K562 (cell line): ENCODE results near the gene RASD2. TPM values are rescaled to one million over a fixed set of nuclear protein-coding genes. Genes with fewer than 3 reads are reported as not detected.

ENCODE experiments used
- ATAC-seq: fragments of 200-7000 bp; cut with Tn5 transposase; 3 replicates; pipeline ENCODE4 v1.9.1; 2020; ENCODE audit warnings: moderate library complexity
- BruUV-seq: library from RNA; stranded (reverse); fragments of 400-500 nt; replicated peaks from 2 replicates; lab custom pipeline; 2021; lab: Mats Ljungman, UMichigan
- CTCF ChIA-PET: fragments of 300-600 bp; formaldehyde crosslinking; extraction: SDS; loops from one replicate; lab custom pipeline; 2021; ENCODE audit warnings: low intra/inter-chr PET ratio; lab: Yijun Ruan, JAX
- POLR2A ChIA-PET: fragments of 300-600, 350-650 bp; sonication (Branson Sonifier 250); formaldehyde crosslinking; extraction: SDS; loops from one replicate; lab custom pipeline; 2021; ENCODE audit warnings: antibody characterized with exemption, inconsistent platforms; lab: Yijun Ruan, JAX
- DNase-seq, 4 experiments: peaks; one replicate each; pipeline versions ENCODE4 v3.0.0 to v3.0.0-alpha.2; 2011 to 2018; ENCODE audit warnings: low spot score in 3 of 4, mixed read lengths in 3 of 4; ENCODE audit errors: extremely low read depth in 1 of 4
- FAIRE-seq: peaks from 2 replicates; lab custom pipeline; 2011; peaks lifted over from hg19 to GRCh38; lab: Jason Lieb, UNC
- H2AFZ ChIP-seq: 2 replicates; pipeline ENCODE4 v1.6.0; 2011; ENCODE audit warnings: low read depth, low read length, control low read depth, inconsistent platforms
- H3K27ac ChIP-seq: fragments of 200-600 bp; 3 replicates; pipeline ENCODE4 v1.8.0; 2011; ENCODE audit warnings: low read depth, mild to moderate bottlenecking, control low read depth, inconsistent platforms, low read length, moderate library complexity, mixed read lengths; ENCODE audit errors: extremely low read depth
- H3K27me3 ChIP-seq, 2 experiments: fragments of 300-600 bp in 1 of 2; 2 replicates in 1 of 2; 3 replicates in 1 of 2; pipeline versions ENCODE4 v1.6.0 to v1.8.0; 2011; ENCODE audit warnings: inconsistent platforms in 2 of 2, low read length in 2 of 2, mild to moderate bottlenecking in 1 of 2, mixed read lengths in 1 of 2, moderate library complexity in 1 of 2; ENCODE audit not compliant: control insufficient read depth in 2 of 2, insufficient read depth in 2 of 2
- H3K36me3 ChIP-seq: fragments of 300-600 bp; 3 replicates; pipeline ENCODE4 v1.8.0; 2011; ENCODE audit warnings: mild to moderate bottlenecking, low read length, inconsistent platforms; ENCODE audit not compliant: control insufficient read depth, insufficient read depth
- H3K4me1 ChIP-seq, 2 experiments: fragments of 200-600 bp in 1 of 2; replicated peaks in 1 of 2; 2 replicates in 1 of 2; 3 replicates in 1 of 2; pipeline versions ENCODE4 v1.5.1 to v1.8.0; 2011; ENCODE audit warnings: inconsistent platforms in 2 of 2, low read length in 2 of 2, mild to moderate bottlenecking in 1 of 2, mixed read lengths in 1 of 2, moderate library complexity in 1 of 2; ENCODE audit not compliant: control insufficient read depth in 2 of 2, insufficient read depth in 2 of 2
- H3K4me2 ChIP-seq: 2 replicates; pipeline ENCODE4 v1.6.1; 2011; ENCODE audit warnings: low read length, control low read depth, inconsistent platforms, mixed read lengths; ENCODE audit not compliant: insufficient read depth
- H3K4me3 ChIP-seq: fragments of 200-600 bp; sonication (generic), shearing (Covaris generic); 2 replicates; pipeline ENCODE4 v1.5.1; 2016; ENCODE audit warnings: control low read depth, inconsistent platforms
- H3K79me2 ChIP-seq: fragments of 200-600 bp; 3 replicates; pipeline ENCODE4 v1.8.0; 2011; ENCODE audit warnings: low read length, inconsistent platforms; ENCODE audit not compliant: control insufficient read depth, insufficient read depth
- H3K9ac ChIP-seq, 2 experiments: 2 replicates each; pipeline versions ENCODE4 v1.6.0 to v1.6.1; 2011; ENCODE audit warnings: low read depth in 2 of 2, low read length in 2 of 2, control low read depth in 1 of 2, inconsistent platforms in 1 of 2, mild to moderate bottlenecking in 1 of 2, mixed read lengths in 1 of 2; ENCODE audit not compliant: insufficient read depth in 1 of 2
- H3K9me1 ChIP-seq: one replicate; pipeline ENCODE4 v1.6.0; 2011; ENCODE audit warnings: inconsistent platforms, mild to moderate bottlenecking, low read length, moderate library complexity; ENCODE audit not compliant: control insufficient read depth, insufficient read depth
- H3K9me3 ChIP-seq: replicated peaks from 2 replicates; pipeline ENCODE4 v1.5.1; 2011; ENCODE audit warnings: low read depth, low read length, inconsistent platforms; ENCODE audit not compliant: control insufficient read depth, insufficient read depth
- H4K20me1 ChIP-seq: replicated peaks from 2 replicates; pipeline ENCODE4 v1.6.1; 2011; ENCODE audit warnings: low read length, inconsistent platforms, mixed read lengths; ENCODE audit not compliant: control insufficient read depth, insufficient read depth
- E2F4 ChIP-seq: sonication (generic); formaldehyde crosslinking; IDR thresholded peaks from 2 replicates; pipeline ENCODE4 v1.8.0; 2022; ENCODE audit warnings: mild to moderate bottlenecking, low read depth, missing genetic modification reagents
- ETV1 ChIP-seq: fragments of 450-650 bp; conservative IDR thresholded peaks from 2 replicates; pipeline ENCODE4 v1.6.1; 2016; ENCODE audit warnings: missing genetic modification characterization, control low read depth, low read depth, missing compliant biosample characterization
- FOXM1 ChIP-seq, 2 experiments: fragments of 450-650 bp in 1 of 2; sonication (generic) in 1 of 2; formaldehyde crosslinking in 1 of 2; IDR thresholded peaks; 2 replicates each; pipeline versions ENCODE4 v1.6.1 to v1.9.0; 2017 to 2022; ENCODE audit warnings: low read depth in 2 of 2, mild to moderate bottlenecking in 2 of 2, missing genetic modification reagents in 1 of 2, moderate library complexity in 1 of 2
- FOXO4 ChIP-seq: fragments of 450-650 bp; formaldehyde crosslinking; IDR thresholded peaks from 2 replicates; pipeline ENCODE4 v1.4.0; 2020; ENCODE audit warnings: mild to moderate bottlenecking, moderate library complexity
- HES1 ChIP-seq: fragments of 450-650 bp; IDR thresholded peaks from 2 replicates; pipeline ENCODE4 v1.6.1; 2016; ENCODE audit warnings: low read depth, mild to moderate bottlenecking, moderate library complexity
- ILK ChIP-seq: fragments of 450-650 bp; IDR thresholded peaks from 2 replicates; pipeline ENCODE4 v1.6.1; 2016; ENCODE audit warnings: missing genetic modification characterization, low read depth, mild to moderate bottlenecking, missing compliant biosample characterization, moderate library complexity, borderline replicate concordance
- JUND ChIP-seq, 2 experiments: IDR thresholded peaks; 2 replicates in 1 of 2; 3 replicates in 1 of 2; pipeline ENCODE4 v1.6.1; 2011; ENCODE audit warnings: borderline replicate concordance in 2 of 2, low read depth in 2 of 2, low read length in 2 of 2, improper control_type of control experiment in 1 of 2, missing biosample characterization in 1 of 2, missing genetic modification characterization in 1 of 2, missing genetic modification reagents in 1 of 2
- PBX2 ChIP-seq, 2 experiments: IDR thresholded peaks in 1 of 2; conservative IDR thresholded peaks in 1 of 2; 2 replicates each; pipeline ENCODE4 v1.6.1; 2016; ENCODE audit warnings: low read depth in 2 of 2, mild to moderate bottlenecking in 1 of 2, missing compliant biosample characterization in 1 of 2, missing genetic modification characterization in 1 of 2, moderate library complexity in 1 of 2
- PPARD ChIP-seq: fragments of 250-450 bp; sonication (Bioruptor Pico); IDR thresholded peaks from 2 replicates; pipeline ENCODE4 v1.8.0; 2022; ENCODE audit warnings: inconsistent platforms, mild to moderate bottlenecking, moderate library complexity
- U2AF1 ChIP-seq: fragments of 200-400 bp; formaldehyde crosslinking; optimal IDR thresholded peaks from 2 replicates; pipeline ENCODE3; 2017; ENCODE audit warnings: mild to moderate bottlenecking, low read depth, low read length, moderate library complexity
- ZNF174 ChIP-seq: fragments of 250-450 bp; sonication (Bioruptor Pico); IDR thresholded peaks from 2 replicates; pipeline ENCODE4 v1.4.0; 2020; ENCODE audit warnings: mild to moderate bottlenecking
- ZNF175 ChIP-seq: fragments of 200-800 bp; sonication (Bioruptor generic); IDR thresholded peaks from 2 replicates; pipeline ENCODE4 v1.6.1; 2016; ENCODE audit warnings: low read depth, mild to moderate bottlenecking, missing genetic modification characterization, missing compliant biosample characterization
- ZNF778 ChIP-seq: fragments of 450-650 bp; formaldehyde crosslinking; IDR thresholded peaks from 2 replicates; pipeline ENCODE4 v1.4.0; 2020; ENCODE audit warnings: mild to moderate bottlenecking, moderate library complexity
- WGBS: fragments of 100-300 bp; shearing (Covaris generic); methylation state at CpG from one replicate; pipeline ENCODE4 v1.1.6; 2016; ENCODE audit warnings: low coverage, mixed read lengths; ENCODE audit not compliant: insufficient coverage; ENCODE audit errors: missing lambda C conversion rate; 5-methylcytosine and 5-hydroxymethylcytosine counted together
- in situ Hi-C: fragments of 300-500 bp; cut with MboI; formaldehyde crosslinking; loops from 4 replicates; pipeline ENCODE4 v1.15.0; 2018; ENCODE audit warnings: inconsistent platforms, mixed read lengths
- intact Hi-C: fragments of 100-400 bp; cut with micrococcal nuclease; formaldehyde crosslinking; loops from 2 replicates; pipeline ENCODE4 v1.14.2; 2022
- polyA plus RNA-seq, 8 experiments: library from polyadenylated mRNA; depleted of rRNA in 4 of 8; stranded (reverse) in 5 of 8; unstranded in 3 of 8; fragments of >200 nt; fragmentation: Nextera tagmentation in 2 of 8; fragmentation: Illumina TruSeq in 1 of 8; extraction: Ambion mirVana in 2 of 8; extraction: Trizol in 1 of 8; gene quantifications; 2 replicates each; pipeline versions ENCODE4 v1.2.1 to v1.2.3, GENCODE V29; 2011 to 2014; ENCODE audit warnings: inconsistent platforms in 1 of 8, missing spikeins in 1 of 8
- total RNA-seq, 7 experiments: library from RNA; depleted of rRNA in 6 of 7; stranded (reverse); fragments of >200 nt in 6 of 7; fragmentation: Illumina TruSeq in 2 of 7; extraction: Trizol in 2 of 7; gene quantifications; 2 replicates each; pipeline versions ENCODE4 v1.2.1 to v1.2.3, GENCODE V29; 2011 to 2021; ENCODE audit warnings: low replicate concordance in 1 of 7

RASD2 gene
- total and polyA plus RNA-seq, 9 of the 15 experiments (the other 6 are each of a cell fraction or from before 2014, with no cell fraction given) = 0.05 TPM; not detected in 8

GRCh38 chr22:35589071-35589755 lies 48.6 kb downstream of the RASD2 start:
- Histone ChIP-seq H3K9me3 (no peaks in the 10 kb centered on the region), H3K27me3 (no peaks in the 10 kb centered on the region), H3K4me2 (no peak overlapping the region), H3K4me1 (peaks cover 5 to 6% of the 10 kb centered on the region in 2 experiments; a peak in 4 of 5 replicates), H3K4me3 (no peak overlapping the region), H3K36me3 (no peaks in the 10 kb centered on the region), H3K79me2 (no peaks in the 10 kb centered on the region), H4K20me1 (no peaks in the 10 kb centered on the region), H3K9me1 (no peaks in the 10 kb centered on the region), H3K9ac (no peak overlapping the region), H2AFZ (no peak overlapping the region), H3K27ac (no peak overlapping the region)
- intact Hi-C loops (loop anchor here (5.0 to 10.0 kb wide), 2 partner anchors 33 to 94 kb away; no protein-coding TSS in a partner anchor), in situ Hi-C loops (loop anchor here (5.0 kb wide), 1 partner anchor 97 kb away; no protein-coding TSS in a partner anchor)
- BruUV-seq = no TSS peak
- POLR2A ChIA-PET = interaction anchor here (0.8 kb wide), 1 partner anchor 152 kb away, joined by 3 read pairs; no protein-coding TSS in a partner anchor
- CTCF ChIA-PET = no interaction called here
- ATAC-seq (peak; percentile 76), FAIRE-seq (no peak), DNase-seq (peak in 1 of 4 experiments; percentile 7)
- WGBS = 42% methylated on average over 5 of the region's 11 CpGs
- TF ChIP-seq FOXM1 (IDR thresholded peaks at IDR 0.05; ENCODE audit: low read depth) (no peak), FOXM1 (CRISPR knock-in tag; IDR thresholded peaks at IDR 0.05; ENCODE audit: low read depth) (no peak), HES1 (no peak), ZNF778 (CRISPR knock-in tag) (no peak), PPARD (no peak), E2F4 (no peak), ETV1 (peak; percentile 52; the same call in 1 of the 2 replicates), ZNF175 (CRISPR knock-in tag) (no peak), FOXO4 (CRISPR knock-in tag) (no peak), JUND (IDR thresholded peaks at IDR 0.05; ENCODE audit: borderline replicate concordance, low read depth, low read length) (peak; percentile 23; the same call in 1 of the 2 replicates), JUND (tag; IDR thresholded peaks at IDR 0.05; ENCODE audit: borderline replicate concordance, low read depth, low read length) (no peak), PBX2 (CRISPR knock-in tag; IDR thresholded peaks at IDR 0.05; ENCODE audit: low read depth) (no peak), PBX2 (tag; conservative IDR thresholded peaks at IDR 0.05; ENCODE audit: low read depth) (peak; percentile 67; the same call in 1 of the 2 replicates), ZNF174 (CRISPR knock-in tag) (no peak), U2AF1 (no peak), ILK (no peak)
